Measurements from ENCODE around the gene PRRC2A.

The PRRC2A gene

GRCh38 chr6:31658983-31659648 lies 38.6 kb downstream of the PRRC2A start:
- Mint-ChIP-seq H3K27me3 (ENCODE audit: low read depth) (no peaks in the 10 kb centered on the region), H3K9me3 (no peaks in the 10 kb centered on the region), H3K4me1 (ENCODE audit: low read depth) (peaks cover 58% of the 10 kb centered on the region), H3K36me3 (ENCODE audit: low read depth) (peaks cover 59% of the 10 kb centered on the region), H3K27ac (peak overlapping the region; percentile 90), H3K4me3 (peak overlapping the region; percentile 98)
- no peak for DNase-seq (ENCODE audit: low spot score)

- peak; percentile 47 for DNase-seq (ENCODE audit: low spot score)
- Mint-ChIP-seq H3K36me3 (ENCODE audit: low read depth) (peaks cover 66% of the 10 kb centered on the region), H3K4me1 (ENCODE audit: low read depth) (peaks cover 64% of the 10 kb centered on the region), H3K4me3 (peak overlapping the region; percentile 98), H3K9me3 (no peaks in the 10 kb centered on the region), H3K27ac (peak overlapping the region; percentile 90), H3K27me3 (ENCODE audit: low read depth) (no peaks in the 10 kb centered on the region)
Observed at GRCh38 chr6:31659649-31660380, 39.3 kb downstream of the PRRC2A start.

- Mint-ChIP-seq H3K4me1 (ENCODE audit: low read depth) (peaks cover 63% of the 10 kb centered on the region), H3K36me3 (ENCODE audit: low read depth) (peaks cover 65% of the 10 kb centered on the region)
Observed at GRCh38 chr6:31660381-31661261, 40.1 kb downstream of the PRRC2A start, which contains the start of gene C6orf47. TSS of gene C6orf47 (minus strand) at chr6:31660778. CDS start at chr6:31659947, 831 bp downstream.

GRCh38 chr6:31661262-31662123 lies 41.0 kb downstream of the PRRC2A start:
- peak overlapping the region; percentile 79 for H3K27ac Mint-ChIP-seq
- no peaks in the 10 kb centered on the region for H3K9me3 Mint-ChIP-seq
- peak overlapping the region; percentile 82 for H3K4me3 Mint-ChIP-seq
- peaks cover 58% of the 10 kb centered on the region for H3K4me1 Mint-ChIP-seq (ENCODE audit: low read depth)
- no peaks in the 10 kb centered on the region for H3K27me3 Mint-ChIP-seq (ENCODE audit: low read depth)
- DNase-seq (ENCODE audit: low spot score), result no peak
- H3K36me3 Mint-ChIP-seq (ENCODE audit: low read depth), result peaks cover 64% of the 10 kb centered on the region

More at GRCh38 chr6:31660381-31661261, 40.1 kb downstream of the PRRC2A start, which contains the start of gene C6orf47:
- Mint-ChIP-seq H3K27me3 (ENCODE audit: low read depth) (no peaks in the 10 kb centered on the region), H3K4me3 (peak within 1 kb of the TSS; percentile 98), H3K27ac (peak within 1 kb of the TSS; percentile 90), H3K9me3 (no peaks in the 10 kb centered on the region)
- DNase-seq (ENCODE audit: low spot score), result peak; percentile 77

GRCh38 chr6:31662124-31662723 lies 41.7 kb downstream of the PRRC2A start:
- Mint-ChIP-seq H3K9me3 (no peaks in the 10 kb centered on the region), H3K36me3 (ENCODE audit: low read depth) (peaks cover 65% of the 10 kb centered on the region), H3K4me1 (ENCODE audit: low read depth) (peaks cover 60% of the 10 kb centered on the region), H3K27ac (peak overlapping the region; percentile 58), H3K4me3 (peak overlapping the region; percentile 58), H3K27me3 (ENCODE audit: low read depth) (no peaks in the 10 kb centered on the region)
- DNase-seq (ENCODE audit: low spot score), result no peak

- Mint-ChIP-seq H3K4me3 (peak overlapping the region; percentile 98), H3K4me1 (ENCODE audit: low read depth) (peaks cover 59% of the 10 kb centered on the region), H3K36me3 (ENCODE audit: low read depth) (peaks cover 65% of the 10 kb centered on the region), H3K27ac (peak overlapping the region; percentile 97), H3K9me3 (no peaks in the 10 kb centered on the region), H3K27me3 (ENCODE audit: low read depth) (no peaks in the 10 kb centered on the region)
- DNase-seq (ENCODE audit: low spot score), result no peak
Observed at GRCh38 chr6:31663126-31663960, 42.8 kb downstream of the PRRC2A start.

- no peak for DNase-seq (ENCODE audit: low spot score)
- H3K27me3 Mint-ChIP-seq (ENCODE audit: low read depth), result no peaks in the 10 kb centered on the region
- H3K36me3 Mint-ChIP-seq (ENCODE audit: low read depth), result peaks cover 71% of the 10 kb centered on the region
- no peaks in the 10 kb centered on the region for H3K9me3 Mint-ChIP-seq
- H3K4me1 Mint-ChIP-seq (ENCODE audit: low read depth), result peaks cover 62% of the 10 kb centered on the region
- peak overlapping the region; percentile 98 for H3K4me3 Mint-ChIP-seq
- H3K27ac Mint-ChIP-seq, result peak overlapping the region; percentile 97
Observed at GRCh38 chr6:31663961-31664789, 43.7 kb downstream of the PRRC2A start.

- H3K36me3 Mint-ChIP-seq (ENCODE audit: low read depth), result peaks cover 72% of the 10 kb centered on the region
- H3K27me3 Mint-ChIP-seq (ENCODE audit: low read depth), result no peaks in the 10 kb centered on the region
- peak within 1 kb of the TSS; percentile 97 for H3K27ac Mint-ChIP-seq
- H3K9me3 Mint-ChIP-seq, result no peaks in the 10 kb centered on the region
- H3K4me3 Mint-ChIP-seq, result peak within 1 kb of the TSS; percentile 98
- H3K4me1 Mint-ChIP-seq (ENCODE audit: low read depth), result peaks cover 55% of the 10 kb centered on the region
- peak; percentile 92 for DNase-seq (ENCODE audit: low spot score)
Observed at GRCh38 chr6:31664790-31665500, 44.4 kb downstream of the PRRC2A start, which contains the start of gene GPANK1. TSS of gene GPANK1 (minus strand) at chr6:31664997. CDS start at chr6:31664478, 519 bp downstream.

GRCh38 chr6:31665501-31666336 lies 45.2 kb downstream of the PRRC2A start, which contains the start of gene CSNK2B:
TSS of gene CSNK2B (plus strand) at chr6:31666080. CDS start at chr6:31666832, 752 bp downstream.
- Mint-ChIP-seq H3K27me3 (ENCODE audit: low read depth) (no peaks in the 10 kb centered on the region), H3K9me3 (no peaks in the 10 kb centered on the region), H3K4me3 (peak within 1 kb of the TSS; percentile 98), H3K36me3 (ENCODE audit: low read depth) (peaks cover 75% of the 10 kb centered on the region), H3K4me1 (ENCODE audit: low read depth) (peaks cover 53% of the 10 kb centered on the region), H3K27ac (peak within 1 kb of the TSS; percentile 97)
- peak; percentile 98 for DNase-seq (ENCODE audit: low spot score)

GRCh38 chr6:31666337-31666965 lies 45.9 kb downstream of the PRRC2A start:
- H3K4me1 Mint-ChIP-seq (ENCODE audit: low read depth), result peaks cover 47% of the 10 kb centered on the region
- peak overlapping the region; percentile 98 for H3K4me3 Mint-ChIP-seq
- peak overlapping the region; percentile 97 for H3K27ac Mint-ChIP-seq
- peaks cover 81% of the 10 kb centered on the region for H3K36me3 Mint-ChIP-seq (ENCODE audit: low read depth)
- no peaks in the 10 kb centered on the region for H3K9me3 Mint-ChIP-seq
- no peak for DNase-seq (ENCODE audit: low spot score)
- no peaks in the 10 kb centered on the region for H3K27me3 Mint-ChIP-seq (ENCODE audit: low read depth)

All from T-helper 2 cell treated with Interferon-gamma antibody and Interleukin-4, amounts not matched to agents 5 μg/mL and 100 μg/mL, for 36 hours (primary cell).